Mesenchymal stem cell (in vitro differentiated cells and primary cell): ENCODE data around the gene AIFM3.

Source experiments
- DNase-seq: peaks from one replicate; pipeline ENCODE4 v3.0.0-alpha.2; 2013
- H2AFZ ChIP-seq: one replicate; pipeline ENCODE4 v1.6.1; 2013; ENCODE audit warnings: low read depth, mild to moderate bottlenecking, control low read depth, inconsistent platforms, low read length, moderate library complexity
- H2AK5ac ChIP-seq: 2 replicates; pipeline ENCODE4 v1.6.1; 2013; ENCODE audit warnings: low read length, moderate library complexity, mild to moderate bottlenecking, inconsistent platforms; ENCODE audit not compliant: severe bottlenecking
- H2BK120ac ChIP-seq: one replicate; pipeline ENCODE4 v1.6.1; 2013; ENCODE audit warnings: low read depth, mild to moderate bottlenecking, inconsistent platforms, low read length, moderate library complexity
- H2BK12ac ChIP-seq, 2 experiments: one replicate each; pipeline ENCODE4 v1.6.1; 2013; ENCODE audit warnings: inconsistent platforms in 2 of 2, low read length in 2 of 2, mild to moderate bottlenecking in 2 of 2, moderate library complexity in 2 of 2, control low read depth in 1 of 2
- H2BK15ac ChIP-seq: one replicate; pipeline ENCODE4 v1.6.1; 2013; ENCODE audit warnings: mild to moderate bottlenecking, low read depth, inconsistent platforms; ENCODE audit not compliant: poor library complexity, severe bottlenecking
- H2BK5ac ChIP-seq: 2 replicates; pipeline ENCODE4 v1.6.1; 2013; ENCODE audit warnings: low read depth, mild to moderate bottlenecking, low read length, control low read depth, inconsistent platforms; ENCODE audit not compliant: poor library complexity, severe bottlenecking
- H3K14ac ChIP-seq, 2 experiments: one replicate each; pipeline ENCODE4 v1.6.1; 2013; ENCODE audit warnings: inconsistent platforms in 2 of 2, low read length in 2 of 2, control low read depth in 1 of 2, mild to moderate bottlenecking in 1 of 2, moderate library complexity in 1 of 2
- H3K18ac ChIP-seq, 2 experiments: one replicate each; pipeline ENCODE4 v1.6.1; 2013; ENCODE audit warnings: inconsistent platforms in 2 of 2, low read length in 2 of 2, control low read depth in 1 of 2, low read depth in 1 of 2, mild to moderate bottlenecking in 1 of 2
- H3K23ac ChIP-seq, 2 experiments: one replicate each; pipeline ENCODE4 v1.6.1; 2013; ENCODE audit warnings: inconsistent platforms in 2 of 2, low read length in 2 of 2, mild to moderate bottlenecking in 2 of 2, moderate library complexity in 2 of 2, control low read depth in 1 of 2
- H3K27ac ChIP-seq: 2 replicates; pipeline ENCODE4 v1.5.1; 2013; ENCODE audit warnings: mild to moderate bottlenecking, moderate library complexity, low read length, control low read depth, inconsistent platforms; ENCODE audit not compliant: poor library complexity, severe bottlenecking
- H3K27me3 ChIP-seq, 2 experiments: 2 replicates each; pipeline versions ENCODE4 v1.6.1 to v1.7.0; 2013; ENCODE audit warnings: low read length in 2 of 2, mild to moderate bottlenecking in 2 of 2, moderate library complexity in 2 of 2, control low read depth in 1 of 2, inconsistent platforms in 1 of 2; ENCODE audit not compliant: control insufficient read depth in 1 of 2, insufficient read depth in 1 of 2
- H3K36me3 ChIP-seq, 2 experiments: 2 replicates each; pipeline versions ENCODE4 v1.6.1 to v1.7.0; 2013; ENCODE audit warnings: low read length in 2 of 2, control low read depth in 1 of 2, inconsistent platforms in 1 of 2, low read depth in 1 of 2, mild to moderate bottlenecking in 1 of 2; ENCODE audit not compliant: insufficient read depth in 2 of 2, control insufficient read depth in 1 of 2
- H3K4ac ChIP-seq, 2 experiments: one replicate each; pipeline ENCODE4 v1.6.1; 2013; ENCODE audit warnings: inconsistent platforms in 2 of 2, low read length in 2 of 2, mild to moderate bottlenecking in 2 of 2, moderate library complexity in 2 of 2, control low read depth in 1 of 2, low read depth in 1 of 2
- H3K4me1 ChIP-seq: 2 replicates; pipeline ENCODE4 v1.6.1; 2013; ENCODE audit warnings: low read depth, low read length, control low read depth; ENCODE audit not compliant: control insufficient read depth, insufficient read depth
- H3K4me2 ChIP-seq: 2 replicates; pipeline ENCODE4 v1.6.1; 2013; ENCODE audit warnings: low read length, mild to moderate bottlenecking, inconsistent platforms; ENCODE audit not compliant: poor library complexity, severe bottlenecking
- H3K4me3 ChIP-seq, 2 experiments: 2 replicates each; pipeline versions ENCODE4 v1.5.1 to v1.7.0; 2013; ENCODE audit warnings: low read length in 2 of 2, mild to moderate bottlenecking in 2 of 2, control low read depth in 1 of 2, low read depth in 1 of 2; ENCODE audit not compliant: insufficient read depth in 1 of 2
- H3K79me1 ChIP-seq: replicated peaks from 2 replicates; pipeline ENCODE4 v1.6.1; 2013; ENCODE audit warnings: mild to moderate bottlenecking, control low read depth, low read length, inconsistent platforms; ENCODE audit not compliant: poor library complexity, severe bottlenecking
- H3K9ac ChIP-seq: 2 replicates; pipeline ENCODE4 v1.7.0; 2013; ENCODE audit warnings: mild to moderate bottlenecking, low read length, moderate library complexity
- H3K9me3 ChIP-seq: 2 replicates; pipeline ENCODE4 v1.7.0; 2013; ENCODE audit warnings: mild to moderate bottlenecking, low read length; ENCODE audit not compliant: control insufficient read depth
- H4K8ac ChIP-seq: one replicate; pipeline ENCODE4 v1.6.1; 2013; ENCODE audit warnings: inconsistent platforms, mild to moderate bottlenecking, low read length, moderate library complexity
- H4K91ac ChIP-seq: one replicate; pipeline ENCODE4 v1.6.1; 2013; ENCODE audit warnings: mild to moderate bottlenecking, low read length, inconsistent platforms
- WGBS: methylation state at CpG from one replicate; pipeline ENCODE4 v1.1.7; 2013; ENCODE audit warnings: mixed read lengths; 5-methylcytosine and 5-hydroxymethylcytosine counted together

Gene AIFM3

GRCh38 chr22:20946080-20946986, 20.7 kb upstream of the AIFM3 start:
- H3K36me3 ChIP-seq: peaks cover 14 to 29% of the 10 kb centered on the region in 2 experiments
- no peak overlapping the region for H3K4me2 ChIP-seq
- H2BK12ac ChIP-seq: peak overlapping the region in 1 of 2 experiments; percentile 39
- no peak overlapping the region for H3K27ac ChIP-seq
- no peak overlapping the region for H3K18ac ChIP-seq
- H3K79me1 ChIP-seq: peaks cover 1% of the 10 kb centered on the region
- no peak overlapping the region for H3K4ac ChIP-seq
- H2BK15ac ChIP-seq: no peak overlapping the region
- H3K14ac ChIP-seq: no peak overlapping the region
- peaks cover 13% of the 10 kb centered on the region for H3K4me1 ChIP-seq
- no peaks in the 10 kb centered on the region for H3K9me3 ChIP-seq
- peak; percentile 59 for DNase-seq
- H2BK120ac ChIP-seq: no peak overlapping the region
- no peak overlapping the region for H3K4me3 ChIP-seq
- H3K27me3 ChIP-seq: no peaks in the 10 kb centered on the region
- 60% methylated on average over 6 of the region's 7 CpGs for WGBS
- no peak overlapping the region for H4K91ac ChIP-seq
- no peak overlapping the region for H2AK5ac ChIP-seq
- no peak overlapping the region for H3K23ac ChIP-seq
- no peak overlapping the region for H4K8ac ChIP-seq
- no peak overlapping the region for H2BK5ac ChIP-seq
- no peak overlapping the region for H2AFZ ChIP-seq
- no peak overlapping the region for H3K9ac ChIP-seq

- Histone ChIP-seq H3K4me1 (peaks cover 16% of the 10 kb centered on the region), H3K4me3 (no peak overlapping the region), H2BK15ac (no peak overlapping the region), H3K36me3 (peaks cover 18 to 35% of the 10 kb centered on the region in 2 experiments), H4K91ac (no peak overlapping the region), H2BK12ac (peak overlapping the region in 1 of 2 experiments; percentile 39), H3K4ac (no peak overlapping the region), H2BK5ac (no peak overlapping the region), H2AFZ (no peak overlapping the region), H2BK120ac (no peak overlapping the region), H3K4me2 (no peak overlapping the region), H3K18ac (no peak overlapping the region), H3K27me3 (no peaks in the 10 kb centered on the region), H3K9ac (no peak overlapping the region), H3K27ac (no peak overlapping the region), H4K8ac (no peak overlapping the region), H3K79me1 (peaks cover 3% of the 10 kb centered on the region), H3K14ac (no peak overlapping the region), H2AK5ac (no peak overlapping the region), H3K9me3 (no peaks in the 10 kb centered on the region), H3K23ac (no peak overlapping the region)
- no peak for DNase-seq
- WGBS: 100% methylated on average over 1 of the region's 1 CpG
Observed at GRCh38 chr22:20946991-20947390, 20.1 kb upstream of the AIFM3 start.

- Histone ChIP-seq H3K4me1 (peaks cover 18% of the 10 kb centered on the region), H3K27me3 (no peaks in the 10 kb centered on the region), H2AFZ (no peak overlapping the region), H4K8ac (no peak overlapping the region), H2AK5ac (no peak overlapping the region), H3K36me3 (peaks cover 27 to 50% of the 10 kb centered on the region in 2 experiments), H3K18ac (no peak overlapping the region), H3K27ac (no peak overlapping the region), H3K4me2 (no peak overlapping the region), H2BK120ac (no peak overlapping the region), H2BK12ac (no peak overlapping the region), H3K9me3 (no peaks in the 10 kb centered on the region), H4K91ac (no peak overlapping the region), H3K14ac (no peak overlapping the region), H2BK15ac (no peak overlapping the region), H3K23ac (no peak overlapping the region), H3K79me1 (peaks cover 5% of the 10 kb centered on the region), H3K4me3 (no peak overlapping the region), H2BK5ac (no peak overlapping the region), H3K9ac (no peak overlapping the region), H3K4ac (no peak overlapping the region)
- no peak for DNase-seq
- WGBS: over 99% methylated on average over 4 of the region's 5 CpGs
Observed at GRCh38 chr22:20948450-20948849, 18.6 kb upstream of the AIFM3 start.

- Histone ChIP-seq H3K9ac (no peak overlapping the region), H3K27ac (no peak overlapping the region), H3K27me3 (no peaks in the 10 kb centered on the region), H2BK120ac (no peak overlapping the region), H3K14ac (no peak overlapping the region), H4K8ac (no peak overlapping the region), H3K36me3 (peaks cover 32 to 55% of the 10 kb centered on the region in 2 experiments), H3K4me1 (peaks cover 18% of the 10 kb centered on the region), H3K79me1 (peaks cover 9% of the 10 kb centered on the region), H3K4me2 (no peak overlapping the region), H2AK5ac (no peak overlapping the region), H2AFZ (no peak overlapping the region), H2BK15ac (no peak overlapping the region), H3K23ac (no peak overlapping the region), H2BK5ac (no peak overlapping the region), H3K4ac (no peak overlapping the region), H3K9me3 (no peaks in the 10 kb centered on the region), H3K18ac (no peak overlapping the region), H4K91ac (no peak overlapping the region), H2BK12ac (no peak overlapping the region), H3K4me3 (no peak overlapping the region)
- 95% methylated on average over 5 of the region's 5 CpGs for WGBS
- no peak for DNase-seq
Observed at GRCh38 chr22:20948989-20949388, 18.1 kb upstream of the AIFM3 start.
